ENCODE results near the gene TBC1D17.
"Not testable (repeated sequence)": the region's sequence is repeated elsewhere in the genome, so short reads cannot be mapped to it uniquely, and the experiment has no call there.

The TBC1D17 gene

DNA sequence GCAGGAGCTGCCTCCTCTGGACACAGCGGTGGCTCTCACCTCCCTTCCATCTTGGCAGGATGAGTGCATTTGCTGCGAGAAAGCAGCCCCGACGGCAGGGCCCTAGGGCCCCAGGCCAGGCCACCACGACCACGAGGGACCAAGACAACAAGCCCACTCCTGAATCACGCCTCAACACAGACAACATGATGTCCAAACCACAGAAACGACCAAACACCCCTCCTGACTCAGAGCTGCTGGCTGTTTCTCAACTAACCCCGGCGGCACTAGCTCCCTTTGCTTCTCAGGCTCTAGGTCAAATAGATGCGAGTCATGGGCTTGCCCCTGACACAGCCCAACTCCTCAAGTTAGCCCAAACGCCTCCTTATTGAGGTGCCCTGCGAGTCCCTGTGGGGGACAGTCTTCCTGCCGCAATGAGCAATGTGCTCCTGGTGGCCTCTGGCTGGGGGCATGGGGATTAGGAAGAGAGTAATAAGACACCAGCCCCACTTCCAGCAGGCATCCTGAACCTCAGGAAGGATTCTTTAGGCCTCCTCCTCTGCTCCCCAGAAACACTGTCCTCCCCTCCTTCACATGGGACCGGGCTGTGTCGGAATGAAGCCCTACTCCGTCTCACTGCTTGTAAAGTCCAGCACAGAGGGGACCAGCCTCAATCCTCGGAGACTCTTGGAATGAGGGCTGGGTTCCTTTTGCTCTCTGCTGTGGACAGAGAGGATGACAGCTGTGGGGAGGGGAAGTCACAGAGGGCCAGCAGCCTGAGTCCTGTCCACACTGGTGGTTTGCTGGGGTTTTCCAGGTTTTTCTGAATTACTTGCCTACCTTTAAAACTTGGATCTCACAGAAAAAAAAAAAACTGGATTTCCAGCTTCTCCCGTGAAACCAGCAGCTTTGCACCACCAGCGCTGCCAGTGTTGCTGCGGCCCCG lies 44.6 kb downstream of the TBC1D17 start:
- no peak for DNase-seq (ENCODE audit: low read depth in 2 of 2)

DNA sequence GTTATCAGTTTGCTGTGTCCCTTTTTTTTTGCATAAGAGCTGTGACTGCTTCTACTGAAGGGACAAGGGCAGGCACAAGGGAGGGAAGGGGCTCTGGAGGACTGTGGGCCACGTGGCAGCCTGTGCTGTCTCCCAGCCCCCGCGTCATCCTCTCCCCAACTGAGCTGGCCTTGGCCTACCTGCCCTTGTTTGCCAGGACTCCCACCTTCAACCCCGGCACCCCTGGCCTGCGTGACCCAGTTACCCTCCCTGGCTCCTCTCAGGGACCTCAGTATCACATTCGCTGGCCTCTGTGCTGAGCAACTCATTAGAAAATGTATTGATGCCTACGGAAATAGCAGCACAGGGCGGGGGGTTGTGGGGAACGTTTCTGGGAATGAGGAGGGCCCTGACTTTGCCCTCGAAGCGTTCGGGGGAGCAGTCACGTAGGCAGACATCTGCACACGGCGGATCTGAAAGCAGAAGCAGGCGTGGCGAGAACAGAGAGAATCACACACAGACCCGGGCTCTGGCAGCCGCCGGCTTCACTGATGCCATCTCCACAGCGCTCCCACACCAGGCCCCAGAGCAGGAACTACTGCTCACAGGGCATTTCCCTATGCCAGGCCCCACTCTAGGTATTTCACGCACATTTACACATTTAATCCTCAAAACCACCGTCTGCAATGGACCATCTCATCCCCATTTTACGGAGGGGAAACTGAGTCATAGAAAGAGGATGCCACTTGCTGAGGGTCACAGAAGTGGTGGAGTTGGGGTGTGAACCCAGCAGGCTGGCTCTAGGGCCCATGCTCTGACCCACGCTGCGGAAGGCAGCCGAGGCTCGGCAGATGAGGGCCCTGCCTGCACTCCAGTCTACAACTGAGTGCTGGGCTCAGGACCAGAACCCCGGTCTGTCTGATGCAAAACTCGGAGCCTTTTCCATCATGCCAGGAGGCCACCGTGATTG lies 45.8 kb downstream of the TBC1D17 start:
- no peak for DNase-seq (ENCODE audit: low read depth in 2 of 2)

DNA sequence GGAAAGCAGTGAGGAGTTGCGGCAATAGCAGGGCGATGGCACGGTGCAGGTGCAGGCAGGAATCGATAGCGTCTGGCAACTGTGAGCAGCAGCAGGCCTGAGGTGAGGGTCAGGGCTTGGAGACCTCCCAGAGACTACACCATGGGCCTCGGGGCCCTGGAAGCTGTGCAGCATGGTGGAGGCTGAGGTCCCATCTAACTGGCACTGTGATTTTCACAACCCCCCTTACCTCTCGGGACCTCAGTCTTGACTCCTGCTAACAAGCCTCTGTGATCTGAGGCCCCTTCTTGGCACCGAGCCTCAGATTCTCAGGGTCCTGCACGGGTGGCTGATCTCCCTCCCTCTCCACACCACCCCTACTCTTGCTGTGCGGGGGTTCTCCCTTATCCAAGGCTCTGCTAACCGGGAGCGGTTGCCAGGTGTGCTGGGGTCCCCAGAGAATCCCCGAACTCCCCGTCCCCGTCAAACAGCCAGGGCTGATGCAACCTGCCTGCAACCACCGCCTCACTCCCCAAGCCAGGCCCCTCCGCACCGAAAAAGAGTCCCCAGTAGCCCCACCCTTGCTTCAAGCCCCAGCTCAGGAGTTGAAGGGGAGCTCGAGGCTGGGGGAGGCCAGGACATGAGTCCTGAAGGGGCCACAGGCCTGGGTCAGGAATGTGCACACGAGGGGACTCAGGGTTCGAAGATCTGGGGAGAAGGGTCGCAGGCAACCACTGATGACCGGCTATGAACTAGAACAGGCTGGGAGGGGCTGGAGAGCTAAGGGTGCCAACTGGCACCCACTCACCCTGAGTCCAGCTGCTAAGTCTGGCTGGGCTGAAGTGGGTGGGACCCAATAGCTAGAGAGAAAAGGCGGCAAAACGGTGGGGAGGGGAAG lies 46.7 kb downstream of the TBC1D17 start:
- DNase-seq (ENCODE audit: low read depth in 2 of 2) = peak in 1 of 2 experiments; percentile 18

DNA sequence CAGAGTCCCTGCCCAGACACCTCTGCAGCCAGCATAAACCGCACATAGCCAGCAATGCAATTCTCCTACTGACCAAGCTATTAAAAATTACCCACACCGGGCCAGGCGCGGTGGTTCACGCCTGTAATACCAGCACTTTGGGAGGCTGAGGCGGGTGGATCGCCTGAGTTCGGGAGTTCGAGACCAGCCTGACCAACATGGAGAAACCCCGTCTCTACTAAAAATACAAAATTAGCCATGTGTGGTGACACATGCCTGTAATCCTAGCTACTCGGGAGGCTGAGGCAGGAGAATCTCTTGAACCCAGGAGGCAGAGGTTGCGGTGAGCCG lies 47.3 kb downstream of the TBC1D17 start:
- DNase-seq (ENCODE audit: low read depth in 2 of 2) = not testable (repeated sequence)

DNA sequence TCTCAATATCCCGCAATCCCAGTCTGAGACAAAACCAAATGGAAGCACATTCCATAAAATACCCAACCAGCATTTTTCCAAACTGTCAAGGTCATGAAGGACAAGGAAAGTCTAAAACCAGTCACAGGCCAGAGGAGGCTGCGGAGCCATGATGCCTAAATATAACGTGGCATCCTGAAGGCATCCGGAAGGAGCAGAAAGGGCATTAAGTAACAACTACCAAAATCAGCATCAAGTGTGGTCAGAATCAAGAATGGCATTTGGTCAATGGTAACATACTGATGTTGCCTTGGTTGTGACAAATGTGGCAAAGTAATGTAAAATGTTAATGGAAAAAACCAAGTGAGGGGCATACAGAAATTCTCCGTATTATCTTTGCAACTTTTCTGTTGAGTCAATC lies 48.0 kb downstream of the TBC1D17 start:
- DNase-seq (ENCODE audit: low read depth in 2 of 2) = no peak

DNA sequence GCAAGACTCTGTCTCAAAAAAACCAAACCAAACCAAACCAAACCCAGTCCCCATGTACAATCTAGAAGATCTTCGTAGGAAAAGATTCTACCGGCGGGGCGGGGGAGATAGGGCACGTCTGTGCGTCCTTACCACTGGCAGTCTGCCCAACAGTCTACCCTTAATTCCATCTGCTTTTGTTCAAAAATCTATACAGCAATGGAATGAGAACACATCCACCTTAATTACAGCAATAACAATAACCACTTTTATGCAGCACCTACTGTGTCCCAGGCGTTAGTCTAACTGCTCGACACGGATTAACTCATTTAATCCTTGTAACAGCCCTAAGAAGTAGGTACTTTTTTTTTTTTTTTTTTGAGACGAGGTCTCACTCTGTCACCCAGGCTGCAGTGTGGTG lies 49.0 kb downstream of the TBC1D17 start:
- DNase-seq (ENCODE audit: low read depth in 2 of 2) = no peak

DNA sequence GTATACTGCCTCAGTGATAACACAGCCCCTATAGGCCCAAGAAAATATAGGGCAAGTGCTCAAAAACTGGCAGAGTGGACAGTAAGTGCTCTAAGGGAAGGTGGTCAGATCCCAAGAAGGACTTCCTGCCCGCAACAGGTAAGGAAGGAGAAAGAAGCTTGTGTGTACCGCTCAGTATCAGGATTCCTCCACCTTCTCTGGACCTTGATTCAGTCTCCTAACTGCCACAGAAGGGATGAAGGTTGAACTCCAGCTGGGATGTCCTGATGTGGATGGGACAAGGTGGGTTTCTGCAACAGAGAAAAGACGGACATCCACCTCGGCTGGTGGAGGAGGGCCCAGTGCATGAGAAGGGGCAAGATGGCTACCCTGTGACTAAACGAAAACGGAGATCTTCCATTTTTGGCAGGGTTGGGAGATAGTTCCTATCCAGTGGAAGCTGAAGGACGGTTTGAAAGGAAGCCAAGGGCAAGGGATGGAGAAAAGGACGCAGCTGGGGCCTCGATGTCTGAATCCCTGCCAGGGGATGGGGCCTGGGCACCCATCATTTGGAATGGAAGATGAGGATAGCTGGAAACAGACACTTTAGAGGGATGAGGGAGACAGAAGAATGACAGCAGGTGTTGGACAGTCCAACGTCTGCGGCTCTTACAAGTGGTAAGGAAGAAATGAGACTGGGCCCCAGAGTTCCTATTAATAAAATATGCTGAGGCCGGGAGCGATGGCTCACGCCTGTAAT lies 50.2 kb downstream of the TBC1D17 start:
- DNase-seq (ENCODE audit: low read depth in 2 of 2) = no peak

DNA sequence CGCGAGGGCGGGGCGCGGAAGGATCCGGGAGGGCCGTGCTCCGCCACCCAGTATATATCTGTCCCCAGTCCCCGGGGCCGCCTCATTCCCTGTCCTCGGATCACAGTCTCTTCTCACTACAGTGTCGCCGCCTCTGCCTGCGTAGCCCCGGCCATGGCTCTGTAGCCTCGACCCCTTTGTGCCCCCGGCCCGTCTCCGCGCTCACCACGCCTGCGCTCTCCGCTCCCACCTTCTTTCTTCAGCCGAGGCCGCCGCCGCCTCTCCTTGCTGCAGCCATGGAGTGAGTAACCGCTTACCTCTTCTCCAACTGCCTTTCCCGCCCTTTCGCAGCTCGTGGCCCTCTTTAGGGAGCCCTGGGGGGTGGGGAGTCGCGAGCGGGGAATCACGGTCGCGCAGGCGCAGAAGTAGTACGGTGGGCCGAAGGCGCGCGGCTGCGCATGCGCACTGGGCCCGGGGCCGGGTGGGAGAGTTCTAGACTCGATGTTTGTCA lies 51.7 kb downstream of the TBC1D17 start, which contains the start of the genes ATF5 and NUP62:
TSS of gene ATF5 (plus strand) at position 85 of the 490 bp plus-strand sequence. CDS start 1,646 bp downstream, outside the sequence.
TSS of gene NUP62 (minus strand) at position 384 of the 490 bp plus-strand sequence. CDS start 19,697 bp downstream, outside the sequence.
- peak; percentile 60 to 66 for DNase-seq (ENCODE audit: low read depth in 2 of 2)

DNA sequence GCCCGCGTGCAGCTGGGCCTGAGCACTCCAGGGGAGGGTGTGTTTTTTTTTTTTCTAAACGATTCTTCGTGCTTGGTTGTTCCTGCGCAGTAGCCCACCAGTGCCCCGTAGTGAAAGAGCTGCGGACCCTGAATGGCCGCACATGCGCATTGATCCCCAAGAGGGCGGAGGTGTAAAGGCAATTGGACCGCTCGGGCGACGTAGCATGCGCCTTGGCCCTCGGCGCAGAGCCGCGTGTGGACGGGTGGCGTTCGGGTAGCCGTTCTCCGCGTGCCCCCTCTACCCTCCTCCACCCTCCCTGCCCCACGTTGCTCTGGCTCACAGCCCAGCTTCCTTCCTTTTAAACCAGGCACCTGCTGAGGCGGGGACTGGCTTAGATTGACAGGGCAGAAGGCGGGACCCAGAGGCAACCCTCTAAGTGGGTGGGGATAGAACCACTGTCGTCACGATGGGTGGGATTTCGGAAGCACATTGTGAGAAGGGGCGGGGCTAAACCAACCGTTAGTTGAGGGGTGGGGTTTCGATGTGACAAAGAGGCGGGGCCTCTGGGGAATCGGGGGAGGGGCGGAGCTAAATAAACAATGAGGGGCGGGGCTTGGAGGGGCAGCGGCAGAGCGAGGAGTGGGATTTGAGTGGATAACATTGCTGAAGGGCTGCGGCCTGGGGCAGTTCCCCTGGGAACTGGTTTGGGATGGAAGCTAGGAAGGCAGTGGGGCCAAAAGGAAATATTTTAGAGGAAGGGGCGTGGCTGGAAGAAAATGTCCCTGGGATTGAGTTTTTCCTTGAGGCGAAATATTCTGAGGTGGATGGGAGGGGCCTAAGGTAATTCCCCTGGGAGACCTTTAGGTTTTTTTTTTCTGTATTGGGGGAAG lies 52.3 kb downstream of the TBC1D17 start:
- DNase-seq (ENCODE audit: low read depth in 2 of 2) = peak; percentile 86 to 89

DNA sequence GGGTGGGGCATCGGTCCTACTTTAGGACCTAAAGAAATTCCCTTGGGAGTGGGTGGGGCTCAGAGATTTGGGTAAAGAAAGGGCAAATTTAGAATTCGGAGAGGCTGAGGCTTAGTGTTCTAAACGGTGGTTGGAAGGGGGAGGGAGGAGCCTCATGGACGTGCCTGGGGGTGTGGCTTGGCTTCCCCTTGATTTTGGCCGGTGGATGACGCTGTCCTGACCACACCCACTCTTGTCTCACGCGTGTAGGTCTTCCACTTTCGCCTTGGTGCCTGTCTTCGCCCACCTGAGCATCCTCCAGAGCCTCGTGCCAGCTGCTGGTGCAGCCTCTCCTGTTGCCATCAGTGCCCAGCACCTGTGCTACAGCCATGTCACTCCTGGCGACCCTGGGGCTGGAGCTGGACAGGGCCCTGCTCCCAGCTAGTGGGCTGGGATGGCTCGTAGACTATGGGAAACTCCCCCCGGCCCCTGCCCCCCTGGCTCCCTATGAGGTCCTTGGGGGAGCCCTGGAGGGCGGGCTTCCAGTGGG lies 53.0 kb downstream of the TBC1D17 start:
- no peak for DNase-seq (ENCODE audit: low read depth in 2 of 2)

DNA sequence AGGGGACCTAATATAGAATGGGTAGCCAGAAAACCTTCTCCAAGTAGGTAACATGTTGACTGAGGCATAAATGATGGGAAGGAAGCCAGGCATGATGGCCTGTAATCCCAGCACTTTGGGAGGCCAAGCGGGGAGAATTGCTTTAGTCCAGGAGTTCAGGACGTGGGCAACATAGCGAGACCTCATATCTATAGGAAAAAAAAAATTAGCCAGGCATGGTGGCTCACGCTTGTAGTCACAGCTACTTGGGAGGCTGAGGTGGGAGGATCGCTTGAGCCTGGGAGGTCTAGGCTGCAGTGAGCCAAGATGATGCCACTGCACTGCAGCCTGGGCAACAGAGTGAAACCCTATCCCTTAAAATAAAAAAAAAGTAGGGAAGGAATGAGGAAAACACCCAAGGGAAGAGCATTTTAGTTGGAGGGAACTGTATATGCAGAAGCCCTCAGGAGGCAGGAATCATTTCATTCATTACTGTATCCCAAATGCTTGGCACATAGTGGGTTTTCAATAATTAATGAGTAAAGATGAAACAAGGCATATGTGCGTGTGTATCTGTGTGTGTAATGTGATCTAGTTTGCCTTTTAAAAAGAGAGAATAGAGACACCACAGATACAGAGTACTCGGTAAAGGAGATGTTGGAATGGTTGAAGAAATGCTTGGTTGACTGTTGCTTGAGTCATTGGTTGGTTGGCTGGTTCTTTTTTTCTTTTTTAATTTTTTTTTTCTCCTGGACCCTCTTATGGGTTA lies 54.0 kb downstream of the TBC1D17 start:
- DNase-seq (ENCODE audit: low read depth in 2 of 2) = no peak

DNA sequence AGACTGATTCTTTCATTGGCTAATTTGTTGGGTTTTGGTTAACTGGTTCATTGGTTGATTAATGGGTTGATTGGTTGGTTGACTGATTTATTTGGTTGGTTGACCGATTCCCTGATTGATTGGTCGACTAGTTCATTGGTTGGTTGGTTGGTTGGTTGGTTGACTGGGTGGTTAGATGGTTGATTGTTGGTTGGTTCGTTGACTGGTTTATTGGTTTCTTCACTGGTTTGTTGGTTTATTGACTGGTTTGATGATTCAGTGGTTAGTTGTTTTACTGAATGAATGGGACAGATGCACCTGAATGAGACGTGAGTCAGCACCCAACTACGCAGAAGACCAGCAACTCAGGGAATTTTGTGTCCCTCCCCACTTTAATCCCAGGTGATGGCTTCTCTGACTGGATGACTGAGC lies 54.5 kb downstream of the TBC1D17 start:
- DNase-seq (ENCODE audit: low read depth in 2 of 2) = no peak

DNA sequence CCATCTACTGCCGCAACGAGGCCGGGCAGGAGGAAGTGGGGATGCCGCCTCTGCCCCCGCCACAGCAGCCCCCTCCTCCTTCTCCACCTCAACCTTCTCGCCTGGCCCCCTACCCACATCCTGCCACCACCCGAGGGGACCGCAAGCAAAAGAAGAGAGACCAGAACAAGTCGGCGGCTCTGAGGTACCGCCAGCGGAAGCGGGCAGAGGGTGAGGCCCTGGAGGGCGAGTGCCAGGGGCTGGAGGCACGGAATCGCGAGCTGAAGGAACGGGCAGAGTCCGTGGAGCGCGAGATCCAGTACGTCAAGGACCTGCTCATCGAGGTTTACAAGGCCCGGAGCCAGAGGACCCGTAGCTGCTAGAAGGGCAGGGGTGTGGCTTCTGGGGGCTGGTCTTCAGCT lies 55.2 kb downstream of the TBC1D17 start:
- DNase-seq (ENCODE audit: low read depth in 2 of 2) = no peak

DNA sequence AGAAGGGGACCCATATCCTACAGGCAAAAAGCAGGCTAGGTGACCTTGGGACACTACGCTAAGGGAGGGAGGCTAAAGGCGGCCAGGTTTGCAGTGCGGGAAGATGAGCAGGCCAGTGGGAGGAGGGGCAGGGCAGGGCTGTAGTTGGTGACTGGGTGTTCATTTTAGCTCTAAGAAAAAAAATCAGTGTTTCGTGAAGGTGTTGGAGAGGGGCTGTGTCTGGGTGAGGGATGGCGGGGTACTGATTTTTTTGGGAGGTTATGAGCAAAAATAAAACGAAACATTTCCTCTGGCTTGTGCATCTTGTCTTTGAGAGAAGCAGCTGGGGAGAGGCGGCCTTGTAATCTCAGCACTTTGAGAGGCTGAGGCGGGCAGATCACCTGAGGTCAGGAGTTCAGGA lies 56.1 kb downstream of the TBC1D17 start:
- DNase-seq (ENCODE audit: low read depth in 2 of 2) = no peak

DNA sequence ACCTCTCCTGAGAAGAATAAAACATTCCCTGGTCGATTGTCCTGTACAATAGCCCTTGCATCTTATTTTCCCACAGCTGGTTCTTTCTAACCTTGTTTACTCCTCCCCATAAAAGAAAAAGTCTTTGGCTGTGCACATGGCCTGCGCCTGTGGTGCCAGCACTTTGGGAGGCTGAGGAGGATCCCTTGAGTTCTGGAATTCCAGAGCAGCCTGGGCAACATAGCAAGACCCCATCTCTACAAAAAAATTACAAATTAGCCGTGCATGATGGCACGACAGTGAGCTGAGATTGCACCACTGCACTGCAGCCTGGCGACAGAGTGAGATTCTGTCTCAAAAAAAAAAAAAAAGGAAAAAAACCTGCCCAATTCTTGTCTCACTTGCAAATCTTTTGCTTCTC lies 59.0 kb downstream of the TBC1D17 start:
- DNase-seq (ENCODE audit: low read depth in 2 of 2) = no peak

DNA sequence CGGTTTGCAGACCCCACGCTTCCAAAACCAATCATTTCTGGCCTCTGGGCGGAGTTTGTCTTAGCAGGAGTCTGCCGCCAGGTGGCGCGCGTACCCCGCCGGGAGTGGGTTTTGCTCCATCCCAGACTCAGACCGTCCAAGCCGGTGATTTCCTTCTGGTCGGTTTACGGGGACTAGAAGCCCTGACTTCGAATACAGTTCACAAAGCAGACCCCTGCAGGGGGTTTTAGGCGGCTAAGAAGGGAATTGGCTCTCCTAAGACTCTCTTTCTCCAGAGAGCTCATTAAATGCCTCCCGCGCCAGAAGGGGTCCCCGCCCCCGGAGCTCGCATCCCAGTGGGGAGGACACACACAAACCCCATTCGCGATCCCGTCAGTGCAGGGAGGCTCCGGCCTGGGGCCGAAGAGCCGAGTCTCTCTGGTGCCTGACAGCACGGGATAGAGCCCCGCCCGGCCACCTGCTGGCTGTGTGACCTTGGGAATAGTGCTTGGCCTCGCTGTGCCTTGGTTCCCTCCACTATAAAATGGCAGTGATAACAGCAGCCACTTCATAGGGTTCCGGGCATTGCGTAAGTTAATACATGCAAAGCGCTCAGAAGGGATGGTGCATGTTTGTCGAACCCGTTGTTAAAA lies 60.4 kb downstream of the TBC1D17 start:
- DNase-seq (ENCODE audit: low read depth in 2 of 2) = peak in 1 of 2 experiments; percentile 17

Measured in fibroblast of skin of left biceps (primary cell).